HEK293 (cell line): ENCODE results near the gene CLMN.

Experiments
- CTCF ChIA-PET: fragments of 350-600 bp; formaldehyde crosslinking; extraction: SDS; loops from one replicate; lab custom pipeline; 2021; ENCODE audit warnings: antibody characterized with exemption; lab: Yijun Ruan, JAX
- POLR2A ChIA-PET: fragments of 300-600 bp; formaldehyde crosslinking; extraction: SDS; loops from one replicate; lab custom pipeline; 2020; ENCODE audit warnings: antibody characterized with exemption, inconsistent platforms; lab: Yijun Ruan, JAX
- H3K27ac ChIP-seq: fragments of 200-500 bp; sonication (Bioruptor generic); 2 replicates; pipeline ENCODE4 v1.5.1; 2014; ENCODE audit warnings: low read depth, low read length, control low read depth, inconsistent platforms; ENCODE audit errors: extremely low read depth
- H3K36me3 ChIP-seq, 2 experiments: fragments of 200-500 bp in 1 of 2; sonication (Bioruptor generic) in 1 of 2; 1 replicate in 1 of 2; 2 replicates in 1 of 2; pipeline ENCODE4 v1.5.1; 2014 to 2017; ENCODE audit warnings: inconsistent platforms in 2 of 2, low read length in 2 of 2; ENCODE audit not compliant: control insufficient read depth in 2 of 2, insufficient read depth in 1 of 2
- H3K4me1 ChIP-seq: fragments of 200-500 bp; sonication (Bioruptor generic); 2 replicates; pipeline ENCODE4 v1.5.1; 2014; ENCODE audit warnings: mild to moderate bottlenecking, low read length, inconsistent platforms; ENCODE audit not compliant: control insufficient read depth, insufficient read depth
- H3K4me3 ChIP-seq: 2 replicates; pipeline ENCODE4 v1.5.1; 2011; ENCODE audit warnings: low read depth, mild to moderate bottlenecking, control low read depth, low read length, moderate library complexity
- H3K9me3 ChIP-seq: fragments of 200-500 bp; sonication (Bioruptor generic); 2 replicates; pipeline ENCODE4 v1.5.1; 2014; ENCODE audit warnings: low read depth, low read length, inconsistent platforms; ENCODE audit not compliant: control insufficient read depth, insufficient read depth
- MEIS1 ChIP-seq: sonication (generic); formaldehyde crosslinking; IDR thresholded peaks from 2 replicates; pipeline ENCODE4 v1.8.1; 2022; ENCODE audit warnings: missing genetic modification reagents, mild to moderate bottlenecking, borderline replicate concordance
- REPIN1 ChIP-seq: fragments of 450-650 bp; formaldehyde crosslinking; IDR thresholded peaks from 2 replicates; pipeline ENCODE4 v1.5.1; 2017; ENCODE audit warnings: missing biosample characterization, missing genetic modification characterization, low read depth
- ZNF223 ChIP-seq: fragments of 450-650 bp; formaldehyde crosslinking; IDR thresholded peaks from 2 replicates; pipeline ENCODE4 v1.5.1; 2016; ENCODE audit warnings: missing biosample characterization, missing genetic modification characterization
- ZNF24 ChIP-seq: fragments of 450-650 bp; formaldehyde crosslinking; IDR thresholded peaks from 2 replicates; pipeline ENCODE4 v1.5.1; 2016; ENCODE audit warnings: missing biosample characterization, missing genetic modification characterization
- ZNF391 ChIP-seq: fragments of 450-650 bp; formaldehyde crosslinking; IDR thresholded peaks from 2 replicates; pipeline ENCODE4 v1.5.1; 2016; ENCODE audit warnings: low read depth, missing biosample characterization, missing genetic modification characterization, borderline replicate concordance
- ZNF48 ChIP-seq: fragments of 450-650 bp; formaldehyde crosslinking; IDR thresholded peaks from 2 replicates; pipeline ENCODE4 v1.5.1; 2016; ENCODE audit warnings: missing biosample characterization, missing genetic modification characterization
- ZNF549 ChIP-seq: fragments of 450-650 bp; IDR thresholded peaks from 2 replicates; pipeline ENCODE4 v1.5.1; 2018; ENCODE audit warnings: missing biosample characterization, missing genetic modification characterization, mild to moderate bottlenecking, inconsistent platforms, moderate library complexity
- ZNF585B ChIP-seq: fragments of 450-650 bp; formaldehyde crosslinking; IDR thresholded peaks from 2 replicates; pipeline ENCODE4 v1.5.1; 2016; ENCODE audit warnings: missing biosample characterization, missing genetic modification characterization
- ZNF596 ChIP-seq: fragments of 450-650 bp; IDR thresholded peaks from 2 replicates; pipeline ENCODE4 v1.5.0; 2018; ENCODE audit warnings: missing biosample characterization, mild to moderate bottlenecking, missing genetic modification characterization, moderate library complexity
- ZNF600 ChIP-seq: fragments of 450-650 bp; formaldehyde crosslinking; IDR thresholded peaks from 2 replicates; pipeline ENCODE4 v1.5.1; 2016; ENCODE audit warnings: missing biosample characterization, missing genetic modification characterization
- ZNF776 ChIP-seq: fragments of 450-650 bp; formaldehyde crosslinking; IDR thresholded peaks from 2 replicates; pipeline ENCODE4 v1.5.0; 2017; ENCODE audit warnings: missing biosample characterization, missing genetic modification characterization, borderline replicate concordance
- ZNF830 ChIP-seq: fragments of 450-650 bp; IDR thresholded peaks from 2 replicates; pipeline ENCODE4 v1.5.0; 2018; ENCODE audit warnings: missing biosample characterization, missing genetic modification characterization, low read depth, mild to moderate bottlenecking, moderate library complexity
- TF ChIP-seq, protein P1 (sequence below): fragments of 450-650 bp; formaldehyde crosslinking; IDR thresholded peaks from 2 replicates; pipeline ENCODE4 v1.5.1; 2016; ENCODE audit warnings: missing biosample characterization, missing genetic modification characterization
- TF ChIP-seq, protein P2 (sequence below): fragments of 450-650 bp; formaldehyde crosslinking; optimal IDR thresholded peaks from 2 replicates; pipeline ENCODE3; 2016; ENCODE audit warnings: missing biosample characterization, mild to moderate bottlenecking, missing genetic modification characterization
- TF ChIP-seq, protein P3 (sequence below): fragments of 450-650 bp; formaldehyde crosslinking; IDR thresholded peaks from 2 replicates; pipeline ENCODE4 v1.5.1; 2016; ENCODE audit warnings: missing biosample characterization, missing genetic modification characterization
- TF ChIP-seq, protein P4 (sequence below): fragments of 450-650 bp; formaldehyde crosslinking; IDR thresholded peaks from 2 replicates; pipeline ENCODE4; 2016; ENCODE audit warnings: missing biosample characterization, missing genetic modification characterization
- TF ChIP-seq, protein P5 (sequence below): fragments of 450-650 bp; formaldehyde crosslinking; IDR thresholded peaks from 2 replicates; pipeline ENCODE4 v1.5.1; 2016; ENCODE audit warnings: missing biosample characterization, missing genetic modification characterization
- TF ChIP-seq, protein P6 (sequence below): fragments of 450-650 bp; formaldehyde crosslinking; IDR thresholded peaks from 2 replicates; pipeline ENCODE4 v1.5.1; 2016; ENCODE audit warnings: missing biosample characterization, missing genetic modification characterization
- TF ChIP-seq, protein P7 (sequence below): fragments of 450-650 bp; formaldehyde crosslinking; IDR thresholded peaks from 2 replicates; pipeline ENCODE4 v1.5.1; 2016; ENCODE audit warnings: missing biosample characterization, missing genetic modification characterization

The CLMN gene

DNA sequence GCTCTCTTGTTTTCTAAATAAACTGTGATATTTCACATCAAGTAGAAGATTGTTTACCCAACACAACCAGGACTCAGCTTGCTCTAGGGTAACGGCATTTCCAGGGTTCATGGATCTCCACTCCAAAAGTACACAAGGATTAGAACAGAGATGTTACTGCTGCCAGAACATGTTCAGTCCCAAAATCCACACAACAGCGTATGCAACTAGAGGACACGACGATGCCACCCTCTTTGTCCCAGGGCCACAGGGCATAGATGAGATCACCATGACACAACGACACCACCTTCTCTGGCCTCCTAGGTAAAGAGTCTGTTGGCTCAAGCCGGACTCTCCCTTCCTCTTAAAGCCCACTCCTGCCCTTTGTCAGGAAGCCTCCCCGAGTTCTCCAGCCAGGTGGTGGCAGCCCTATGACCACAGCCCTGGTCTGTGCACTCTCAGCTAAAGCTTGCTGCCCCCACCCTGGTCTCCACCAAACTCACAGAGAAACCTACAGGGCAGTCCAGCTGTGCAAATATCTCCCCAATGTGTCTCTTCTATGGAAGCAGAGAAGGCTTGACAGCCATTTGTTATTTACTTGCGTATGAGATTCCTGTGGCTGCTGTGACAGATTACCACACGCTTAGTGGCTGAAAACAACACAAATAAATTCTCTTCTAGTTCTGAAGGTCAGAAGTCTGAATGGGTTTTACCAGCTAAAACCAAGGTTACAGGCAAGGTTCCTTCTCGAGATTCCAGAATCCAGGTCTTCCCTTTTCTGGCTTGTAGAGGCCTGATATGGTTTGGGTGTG lies 10.3 kb downstream of the CLMN start:
- Histone ChIP-seq H3K9me3 (no peaks in the 10 kb centered on the region), H3K4me1 (no peaks in the 10 kb centered on the region), H3K36me3 (no peaks in the 10 kb centered on the region), H3K27ac (no peak overlapping the region), H3K4me3 (no peak overlapping the region)
- ChIA-PET POLR2A (no interaction called here), CTCF (no interaction called here)
- TF ChIP-seq, protein P1, sequence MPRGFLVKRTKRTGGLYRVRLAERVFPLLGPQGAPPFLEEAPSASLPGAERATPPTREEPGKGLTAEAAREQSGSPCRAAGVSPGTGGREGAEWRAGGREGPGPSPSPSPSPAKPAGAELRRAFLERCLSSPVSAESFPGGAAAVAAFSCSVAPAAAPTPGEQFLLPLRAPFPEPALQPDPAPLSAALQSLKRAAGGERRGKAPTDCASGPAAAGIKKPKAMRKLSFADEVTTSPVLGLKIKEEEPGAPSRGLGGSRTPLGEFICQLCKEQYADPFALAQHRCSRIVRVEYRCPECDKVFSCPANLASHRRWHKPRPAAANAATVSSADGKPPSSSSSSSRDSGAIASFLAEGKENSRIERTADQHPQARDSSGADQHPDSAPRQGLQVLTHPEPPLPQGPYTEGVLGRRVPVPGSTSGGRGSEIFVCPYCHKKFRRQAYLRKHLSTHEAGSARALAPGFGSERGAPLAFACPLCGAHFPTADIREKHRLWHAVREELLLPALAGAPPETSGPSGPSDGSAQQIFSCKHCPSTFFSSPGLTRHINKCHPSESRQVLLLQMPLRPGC (tag by site-specific recombination), result no peak
- TF ChIP-seq, protein P2, sequence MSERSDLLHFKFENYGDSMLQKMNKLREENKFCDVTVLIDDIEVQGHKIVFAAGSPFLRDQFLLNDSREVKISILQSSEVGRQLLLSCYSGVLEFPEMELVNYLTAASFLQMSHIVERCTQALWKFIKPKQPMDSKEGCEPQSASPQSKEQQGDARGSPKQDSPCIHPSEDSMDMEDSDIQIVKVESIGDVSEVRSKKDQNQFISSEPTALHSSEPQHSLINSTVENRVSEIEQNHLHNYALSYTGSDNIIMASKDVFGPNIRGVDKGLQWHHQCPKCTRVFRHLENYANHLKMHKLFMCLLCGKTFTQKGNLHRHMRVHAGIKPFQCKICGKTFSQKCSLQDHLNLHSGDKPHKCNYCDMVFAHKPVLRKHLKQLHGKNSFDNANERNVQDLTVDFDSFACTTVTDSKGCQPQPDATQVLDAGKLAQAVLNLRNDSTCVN, result no peak

DNA sequence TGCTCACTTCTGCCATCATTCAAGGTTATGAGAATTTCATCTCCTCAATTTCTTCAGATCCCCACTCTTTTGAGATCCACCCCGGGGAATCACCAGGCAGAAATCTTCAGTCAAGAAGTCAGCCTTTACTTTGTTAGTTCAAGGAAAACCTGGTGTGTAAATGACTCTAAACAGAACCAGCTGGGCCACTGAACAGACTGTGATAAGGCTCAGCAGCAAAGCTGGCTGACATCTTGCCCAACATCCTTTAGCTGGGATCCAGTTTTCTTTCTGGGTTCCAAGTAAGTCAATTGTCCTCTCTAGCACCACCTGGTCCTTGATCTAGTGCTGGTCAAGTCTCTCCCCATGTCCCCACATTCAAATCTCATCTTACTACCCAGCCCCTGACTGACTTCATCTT lies 11.6 kb downstream of the CLMN start:
- ChIA-PET POLR2A (no interaction called here), CTCF (no interaction called here)
- Histone ChIP-seq H3K27ac (no peak overlapping the region), H3K4me3 (no peak overlapping the region), H3K4me1 (no peaks in the 10 kb centered on the region), H3K9me3 (no peaks in the 10 kb centered on the region), H3K36me3 (no peaks in the 10 kb centered on the region)
- no peak for TF ChIP-seq ZNF830 (tag by site-specific recombination)
- no peak for TF ChIP-seq ZNF776 (tag by site-specific recombination)
- TF ChIP-seq, protein P3, sequence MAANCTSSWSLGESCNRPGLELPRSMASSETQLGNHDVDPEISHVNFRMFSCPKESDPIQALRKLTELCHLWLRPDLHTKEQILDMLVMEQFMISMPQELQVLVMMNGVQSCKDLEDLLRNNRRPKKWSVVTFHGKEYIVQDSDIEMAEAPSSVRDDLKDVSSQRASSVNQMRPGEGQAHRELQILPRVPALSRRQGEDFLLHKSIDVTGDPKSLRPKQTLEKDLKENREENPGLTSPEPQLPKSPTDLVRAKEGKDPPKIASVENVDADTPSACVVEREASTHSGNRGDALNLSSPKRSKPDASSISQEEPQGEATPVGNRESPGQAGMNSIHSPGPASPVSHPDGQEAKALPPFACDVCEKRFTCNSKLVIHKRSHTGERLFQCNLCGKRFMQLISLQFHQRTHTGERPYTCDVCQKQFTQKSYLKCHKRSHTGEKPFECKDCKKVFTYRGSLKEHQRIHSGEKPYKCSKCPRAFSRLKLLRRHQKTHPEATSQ (tag by site-specific recombination), result no peak
- no peak for TF ChIP-seq REPIN1 (tag by site-specific recombination)
- TF ChIP-seq ZNF223 (tag by site-specific recombination), result no peak
- no peak for TF ChIP-seq ZNF600 (tag by site-specific recombination)
- no peak for TF ChIP-seq ZNF24 (tag by site-specific recombination)
- no peak for TF ChIP-seq ZNF48 (tag by site-specific recombination)
- TF ChIP-seq ZNF585B (tag by site-specific recombination), result no peak
- TF ChIP-seq, protein P4, sequence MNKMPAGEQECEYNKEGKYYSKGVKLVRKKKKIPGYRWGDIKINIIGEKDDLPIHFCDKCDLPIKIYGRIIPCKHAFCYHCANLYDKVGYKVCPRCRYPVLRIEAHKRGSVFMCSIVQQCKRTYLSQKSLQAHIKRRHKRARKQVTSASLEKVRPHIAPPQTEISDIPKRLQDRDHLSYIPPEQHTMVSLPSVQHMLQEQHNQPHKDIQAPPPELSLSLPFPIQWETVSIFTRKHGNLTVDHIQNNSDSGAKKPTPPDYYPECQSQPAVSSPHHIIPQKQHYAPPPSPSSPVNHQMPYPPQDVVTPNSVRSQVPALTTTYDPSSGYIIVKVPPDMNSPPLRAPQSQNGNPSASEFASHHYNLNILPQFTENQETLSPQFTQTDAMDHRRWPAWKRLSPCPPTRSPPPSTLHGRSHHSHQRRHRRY (tag by site-specific recombination), result no peak
- no peak for TF ChIP-seq ZNF596 (tag by site-specific recombination)
- TF ChIP-seq, protein P5, sequence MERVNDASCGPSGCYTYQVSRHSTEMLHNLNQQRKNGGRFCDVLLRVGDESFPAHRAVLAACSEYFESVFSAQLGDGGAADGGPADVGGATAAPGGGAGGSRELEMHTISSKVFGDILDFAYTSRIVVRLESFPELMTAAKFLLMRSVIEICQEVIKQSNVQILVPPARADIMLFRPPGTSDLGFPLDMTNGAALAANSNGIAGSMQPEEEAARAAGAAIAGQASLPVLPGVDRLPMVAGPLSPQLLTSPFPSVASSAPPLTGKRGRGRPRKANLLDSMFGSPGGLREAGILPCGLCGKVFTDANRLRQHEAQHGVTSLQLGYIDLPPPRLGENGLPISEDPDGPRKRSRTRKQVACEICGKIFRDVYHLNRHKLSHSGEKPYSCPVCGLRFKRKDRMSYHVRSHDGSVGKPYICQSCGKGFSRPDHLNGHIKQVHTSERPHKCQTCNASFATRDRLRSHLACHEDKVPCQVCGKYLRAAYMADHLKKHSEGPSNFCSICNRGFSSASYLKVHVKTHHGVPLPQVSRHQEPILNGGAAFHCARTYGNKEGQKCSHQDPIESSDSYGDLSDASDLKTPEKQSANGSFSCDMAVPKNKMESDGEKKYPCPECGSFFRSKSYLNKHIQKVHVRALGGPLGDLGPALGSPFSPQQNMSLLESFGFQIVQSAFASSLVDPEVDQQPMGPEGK (tag by site-specific recombination), result no peak
- no peak for TF ChIP-seq MEIS1 (CRISPR knock-in tag)
- TF ChIP-seq, protein P6, sequence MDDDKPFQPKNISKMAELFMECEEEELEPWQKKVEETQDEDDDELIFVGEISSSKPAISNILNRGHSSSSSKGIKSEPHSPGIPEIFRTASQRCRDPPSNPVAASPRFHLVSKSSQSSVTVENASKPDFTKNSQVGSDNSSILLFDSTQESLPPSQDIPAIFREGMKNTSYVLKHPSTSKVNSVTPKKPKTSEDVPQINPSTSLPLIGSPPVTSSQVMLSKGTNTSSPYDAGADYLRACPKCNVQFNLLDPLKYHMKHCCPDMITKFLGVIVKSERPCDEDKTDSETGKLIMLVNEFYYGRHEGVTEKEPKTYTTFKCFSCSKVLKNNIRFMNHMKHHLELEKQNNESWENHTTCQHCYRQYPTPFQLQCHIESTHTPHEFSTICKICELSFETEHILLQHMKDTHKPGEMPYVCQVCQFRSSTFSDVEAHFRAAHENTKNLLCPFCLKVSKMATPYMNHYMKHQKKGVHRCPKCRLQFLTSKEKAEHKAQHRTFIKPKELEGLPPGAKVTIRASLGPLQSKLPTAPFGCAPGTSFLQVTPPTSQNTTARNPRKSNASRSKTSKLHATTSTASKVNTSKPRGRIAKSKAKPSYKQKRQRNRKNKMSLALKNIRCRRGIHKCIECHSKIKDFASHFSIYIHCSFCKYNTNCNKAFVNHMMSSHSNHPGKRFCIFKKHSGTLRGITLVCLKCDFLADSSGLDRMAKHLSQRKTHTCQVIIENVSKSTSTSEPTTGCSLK (tag by site-specific recombination), result no peak
- TF ChIP-seq, protein P2, result no peak
- TF ChIP-seq, protein P7, sequence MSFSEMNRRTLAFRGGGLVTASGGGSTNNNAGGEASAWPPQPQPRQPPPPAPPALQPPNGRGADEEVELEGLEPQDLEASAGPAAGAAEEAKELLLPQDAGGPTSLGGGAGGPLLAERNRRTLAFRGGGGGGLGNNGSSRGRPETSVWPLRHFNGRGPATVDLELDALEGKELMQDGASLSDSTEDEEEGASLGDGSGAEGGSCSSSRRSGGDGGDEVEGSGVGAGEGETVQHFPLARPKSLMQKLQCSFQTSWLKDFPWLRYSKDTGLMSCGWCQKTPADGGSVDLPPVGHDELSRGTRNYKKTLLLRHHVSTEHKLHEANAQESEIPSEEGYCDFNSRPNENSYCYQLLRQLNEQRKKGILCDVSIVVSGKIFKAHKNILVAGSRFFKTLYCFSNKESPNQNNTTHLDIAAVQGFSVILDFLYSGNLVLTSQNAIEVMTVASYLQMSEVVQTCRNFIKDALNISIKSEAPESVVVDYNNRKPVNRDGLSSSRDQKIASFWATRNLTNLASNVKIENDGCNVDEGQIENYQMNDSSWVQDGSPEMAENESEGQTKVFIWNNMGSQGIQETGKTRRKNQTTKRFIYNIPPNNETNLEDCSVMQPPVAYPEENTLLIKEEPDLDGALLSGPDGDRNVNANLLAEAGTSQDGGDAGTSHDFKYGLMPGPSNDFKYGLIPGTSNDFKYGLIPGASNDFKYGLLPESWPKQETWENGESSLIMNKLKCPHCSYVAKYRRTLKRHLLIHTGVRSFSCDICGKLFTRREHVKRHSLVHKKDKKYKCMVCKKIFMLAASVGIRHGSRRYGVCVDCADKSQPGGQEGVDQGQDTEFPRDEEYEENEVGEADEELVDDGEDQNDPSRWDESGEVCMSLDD (tag by site-specific recombination), result no peak
- no peak for TF ChIP-seq ZNF391 (tag by site-specific recombination)
- no peak for TF ChIP-seq ZNF549 (tag by site-specific recombination)
